CD4-positive, alpha-beta T cell treated with Interleukin-6 at 100 ng/mL for 8 hours (primary cell): ENCODE data around the gene USP13.

Experiments
- DNase-seq: peaks from one replicate; pipeline ENCODE4 v3.0.0-alpha.2; 2020; ENCODE audit warnings: mixed read lengths, low spot score

Gene USP13

GRCh38 chr3:179801263-179801662 lies 148.4 kb downstream of the USP13 start:
- no peak for DNase-seq

GRCh38 chr3:179801856-179802255 lies 149.0 kb downstream of the USP13 start:
- no peak for DNase-seq

- DNase-seq = no peak
These were observed 153.3 kb downstream of the USP13 start for GRCh38 chr3:179806177-179806576.

- DNase-seq = no peak
These were observed 154.7 kb downstream of the USP13 start for GRCh38 chr3:179807588-179807987.

- DNase-seq = no peak
These were observed 156.8 kb downstream of the USP13 start for GRCh38 chr3:179809639-179810038.

GRCh38 chr3:179811321-179812095 lies 158.7 kb downstream of the USP13 start:
- no peak for DNase-seq

- no peak for DNase-seq
These were observed 159.2 kb downstream of the USP13 start for GRCh38 chr3:179812096-179812382.

- DNase-seq = no peak
These were observed 166.5 kb downstream of the USP13 start for GRCh38 chr3:179819379-179819778.

- no peak for DNase-seq
These were observed 169.5 kb downstream of the USP13 start for GRCh38 chr3:179822296-179822695.

GRCh38 chr3:179825527-179826246 lies 172.8 kb downstream of the USP13 start:
- no peak for DNase-seq

- no peak for DNase-seq
These were observed 173.4 kb downstream of the USP13 start for GRCh38 chr3:179826247-179826637.

GRCh38 chr3:179828738-179829137 lies 175.9 kb downstream of the USP13 start:
- no peak for DNase-seq

- no peak for DNase-seq
These were observed 176.6 kb downstream of the USP13 start for GRCh38 chr3:179829401-179829800.

GRCh38 chr3:179832333-179832854 lies 179.6 kb downstream of the USP13 start:
- DNase-seq = no peak

- DNase-seq = no peak
These were observed 180.5 kb downstream of the USP13 start for GRCh38 chr3:179833294-179833693.

GRCh38 chr3:179837374-179837773 lies 184.5 kb downstream of the USP13 start:
- DNase-seq = no peak
